ENCODE results near the gene ZNF232.
"Not testable (repeated sequence)": the region's sequence is repeated elsewhere in the genome, so short reads cannot be mapped to it uniquely, and the experiment has no call there.

ZNF232 gene

DNA sequence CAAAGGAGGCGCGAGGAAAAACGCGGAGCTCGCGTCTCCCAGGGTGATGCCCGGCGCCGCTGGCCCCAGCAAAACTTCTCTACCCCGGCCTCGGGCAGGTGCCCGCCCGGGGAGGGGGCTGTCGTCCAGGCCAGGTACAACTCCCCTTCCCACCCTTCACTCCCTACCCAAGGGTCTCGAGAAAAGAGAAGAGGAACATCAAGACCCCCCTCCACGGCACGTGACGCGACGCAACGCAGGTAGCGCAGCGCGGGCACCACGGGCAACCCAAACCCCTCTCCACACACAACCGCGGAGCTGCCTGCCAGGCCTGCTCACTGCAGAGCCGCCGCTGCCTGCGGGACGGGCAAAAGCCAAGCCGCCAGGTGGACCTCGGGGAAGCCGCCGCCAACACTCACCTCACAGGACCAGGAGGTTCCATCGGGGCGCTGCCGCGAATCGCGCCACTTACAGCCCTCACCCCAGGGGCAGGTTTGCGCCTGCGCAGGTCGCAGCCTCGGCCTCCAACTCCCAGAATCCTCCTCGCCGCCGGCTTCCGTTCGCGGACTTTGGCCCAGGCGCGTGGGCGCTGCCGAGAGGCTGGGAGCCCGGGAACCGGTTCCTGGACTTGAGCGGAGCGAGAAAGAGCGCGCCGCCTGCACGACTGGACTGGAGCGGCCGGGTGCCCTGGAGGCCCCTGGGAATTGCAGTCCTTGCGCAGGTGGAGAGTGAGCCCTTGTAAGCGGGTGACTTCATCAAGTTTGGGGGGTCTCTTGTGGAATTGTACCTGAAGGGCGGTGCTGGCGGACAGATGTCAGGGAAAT, at the start of gene ZNF232:
ZNF232 (minus strand) TSS at position 477 of the 803 bp plus-strand sequence; CDS start at position 421, 56 bp downstream.
- DNase-seq: peak; percentile 90

DNA sequence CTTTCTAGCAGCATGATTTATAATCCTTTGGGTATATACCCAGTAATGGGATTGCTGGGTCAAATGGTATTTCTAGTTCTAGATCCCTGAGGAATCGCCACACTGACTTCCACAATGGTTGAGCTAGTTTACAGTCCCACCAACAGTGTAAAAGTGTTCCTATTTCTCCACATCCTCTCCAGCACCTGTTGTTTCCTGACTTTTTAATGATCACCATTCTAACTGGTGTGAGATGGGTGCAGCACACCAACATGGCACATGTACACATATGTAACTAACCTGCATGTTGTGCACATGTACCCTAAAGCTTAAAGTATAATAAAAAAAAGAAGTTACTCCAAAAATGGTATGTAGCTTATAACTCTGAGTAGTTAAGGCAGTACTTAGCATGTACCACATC, 49.0 kb upstream of the ZNF232 start:
- not testable (repeated sequence) for DNase-seq

- DNase-seq: not testable (repeated sequence)
Observed at GRCh38 chr17:5146122-5146521, 34.4 kb upstream of the ZNF232 start.

DNA sequence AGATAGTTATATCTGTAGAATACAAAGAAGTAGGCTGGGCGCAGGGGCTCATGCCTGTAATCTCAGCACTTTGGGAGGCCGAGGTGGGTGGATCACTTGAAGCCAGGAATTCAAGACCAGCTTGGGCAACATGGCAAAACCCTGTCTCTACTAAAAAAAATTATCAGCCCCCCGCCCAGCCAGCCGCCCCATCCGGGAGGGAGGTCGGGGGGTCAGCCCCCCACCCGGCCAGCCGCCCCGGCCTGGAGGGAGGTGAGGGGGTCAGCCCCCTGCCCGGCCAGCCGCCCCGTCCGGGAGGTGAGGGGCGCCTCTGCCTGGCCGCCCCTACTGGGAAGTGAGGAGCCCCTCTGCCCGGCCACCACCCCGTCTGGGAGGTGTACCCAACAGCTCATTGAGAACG, 31.2 kb upstream of the ZNF232 start:
- not testable (repeated sequence) for DNase-seq

DNA sequence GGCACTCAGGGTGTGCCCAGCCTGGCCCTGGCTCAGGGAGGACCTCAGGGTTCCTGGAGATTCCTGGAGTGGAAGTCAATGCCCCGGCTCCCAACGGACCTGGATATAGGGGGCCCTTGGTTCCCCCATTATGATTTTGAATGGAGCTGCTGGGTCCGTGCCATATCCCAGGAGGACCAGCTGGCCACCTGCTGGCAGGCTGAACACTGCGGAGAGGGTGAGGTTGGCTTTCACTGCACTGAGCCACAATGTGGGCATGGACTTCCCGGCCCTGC, 27.7 kb upstream of the ZNF232 start:
- no peak for DNase-seq

DNA sequence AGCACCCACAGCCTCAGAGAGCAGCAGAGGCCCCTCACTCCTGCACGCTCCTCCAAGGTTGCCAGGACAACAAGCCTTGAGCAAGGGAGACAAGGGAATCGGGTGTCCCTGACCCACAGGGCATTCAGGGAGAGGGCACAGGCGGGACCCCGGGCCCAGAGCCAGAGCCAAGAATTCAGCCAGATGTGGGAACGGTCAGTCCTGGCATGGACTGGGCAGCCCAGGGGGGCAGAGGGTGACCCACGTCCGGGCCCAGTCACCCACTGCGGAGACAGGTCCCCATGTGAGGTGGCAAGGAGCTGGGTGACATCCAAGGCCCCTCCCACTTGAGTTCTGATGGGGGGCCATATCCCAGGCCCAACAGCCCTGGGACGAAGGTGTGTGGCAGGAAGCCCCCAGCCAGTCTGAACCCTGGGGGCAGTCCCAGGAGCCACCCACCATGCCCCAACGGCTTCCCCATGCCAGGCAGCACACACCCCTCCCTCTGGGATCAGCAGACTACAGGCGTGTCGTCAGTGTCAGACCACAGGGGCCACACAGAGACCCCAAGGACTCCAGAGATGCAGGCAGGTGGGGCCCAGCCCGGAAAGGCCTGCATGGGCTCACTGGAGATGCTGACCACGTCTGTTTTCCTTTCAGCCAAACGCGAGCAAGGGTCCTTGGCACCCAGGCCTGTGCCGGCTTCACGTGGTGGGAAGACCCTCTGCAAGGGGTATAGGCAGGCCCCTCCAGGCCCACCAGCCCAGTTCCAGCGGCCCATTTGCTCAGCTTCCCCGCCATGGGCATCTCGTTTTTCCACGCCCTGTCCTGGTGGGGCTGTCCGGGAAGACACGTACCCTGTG, 27.2 kb upstream of the ZNF232 start:
- DNase-seq: no peak

DNA sequence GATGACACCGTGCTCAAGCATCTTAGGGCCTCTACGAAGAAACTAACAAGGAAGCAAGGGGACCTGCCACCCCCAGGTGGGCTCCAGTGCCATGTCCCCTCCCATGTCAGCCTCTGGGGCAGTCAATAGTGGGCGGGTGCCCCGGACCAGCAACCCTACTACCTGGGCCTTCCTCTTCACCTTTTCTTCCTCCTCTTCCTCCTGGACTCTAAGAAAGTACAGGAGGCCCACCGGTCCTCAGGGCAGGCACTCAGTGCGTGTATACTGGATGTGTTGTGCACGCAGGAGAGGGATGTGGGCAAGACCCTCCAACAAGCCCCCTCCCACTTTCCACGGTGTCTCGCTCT, 26.5 kb upstream of the ZNF232 start:
- not testable (repeated sequence) for DNase-seq

GRCh38 chr17:5137511-5138197, 26.0 kb upstream of the ZNF232 start:
- not testable (repeated sequence) for DNase-seq

- not testable (repeated sequence) for DNase-seq
Observed at GRCh38 chr17:5136580-5137412, 25.1 kb upstream of the ZNF232 start.

GRCh38 chr17:5135726-5136579, 24.3 kb upstream of the ZNF232 start:
- no peak for DNase-seq

DNA sequence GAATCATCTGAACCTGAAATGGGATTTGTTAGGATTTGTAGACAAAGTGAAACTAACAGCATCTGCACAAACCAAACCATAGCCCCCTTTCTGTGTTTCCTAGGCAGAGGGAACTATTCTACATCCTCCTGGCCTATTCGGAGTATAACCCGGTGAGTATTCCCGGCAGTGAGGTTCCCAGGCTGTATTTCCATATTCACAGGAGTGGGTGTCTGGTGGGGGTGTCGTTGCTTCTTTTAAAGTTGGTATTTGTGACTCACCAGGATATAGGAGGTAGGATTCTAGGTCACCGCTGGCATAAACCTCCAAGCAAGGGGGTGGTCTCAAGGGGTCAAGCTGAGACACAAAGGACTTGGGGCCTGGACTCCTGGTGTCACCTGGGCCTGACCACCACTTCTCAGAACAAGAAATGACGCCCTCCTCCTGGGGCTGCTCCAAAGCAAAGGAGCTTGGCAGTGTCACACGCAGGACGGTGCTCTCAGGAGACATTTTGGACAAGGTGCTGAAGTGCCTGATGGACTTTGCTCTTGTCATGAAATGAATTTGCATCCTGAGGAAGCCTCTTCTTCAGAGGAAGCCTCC, 23.5 kb upstream of the ZNF232 start:
- DNase-seq: not testable (repeated sequence)

GRCh38 chr17:5134571-5134970, 22.9 kb upstream of the ZNF232 start:
- not testable (repeated sequence) for DNase-seq

GRCh38 chr17:5133961-5134360, 22.3 kb upstream of the ZNF232 start:
- not testable (repeated sequence) for DNase-seq

GRCh38 chr17:5133311-5133710, 21.6 kb upstream of the ZNF232 start:
- DNase-seq: no peak

GRCh38 chr17:5132503-5133225, 21.0 kb upstream of the ZNF232 start:
- not testable (repeated sequence) for DNase-seq

- not testable (repeated sequence) for DNase-seq
Observed at GRCh38 chr17:5131799-5132502, 20.3 kb upstream of the ZNF232 start.

GRCh38 chr17:5131146-5131715, 19.6 kb upstream of the ZNF232 start:
- no peak for DNase-seq

GRCh38 chr17:5130687-5131086, 19.0 kb upstream of the ZNF232 start:
- not testable (repeated sequence) for DNase-seq

- DNase-seq: not testable (repeated sequence)
Observed at GRCh38 chr17:5130261-5130660, 18.6 kb upstream of the ZNF232 start.
